Smooth muscle cell (in vitro differentiated cells): ENCODE data around the gene CCDC196. TPM values are rescaled to one million over a fixed set of nuclear protein-coding genes. Genes with fewer than 3 reads are reported as not detected.

Source experiments
- DNase-seq: peaks from one replicate; lab custom pipeline; 2025; ENCODE audit not compliant: unreplicated experiment; lab: John Stamatoyannopoulos, UW
- H2AFZ ChIP-seq: fragments of 200-600 bp; sonication (generic); 2 replicates; pipeline ENCODE4 v1.6.0; 2016; ENCODE audit warnings: antibody characterized with exemption, low read depth, mild to moderate bottlenecking
- H3F3A ChIP-seq: fragments of 200-600 bp; sonication (generic); 2 replicates; pipeline ENCODE4 v1.6.0; 2017; ENCODE audit warnings: antibody characterized with exemption, low read depth
- H3K27ac ChIP-seq: fragments of 200-600 bp; sonication (generic); 2 replicates; pipeline ENCODE4 v1.5.1; 2016; ENCODE audit warnings: low read depth, mild to moderate bottlenecking
- H3K27me3 ChIP-seq: fragments of 200-600 bp; sonication (generic); 2 replicates; pipeline ENCODE4 v1.6.1; 2016; ENCODE audit warnings: low read depth, mild to moderate bottlenecking
- H3K36me3 ChIP-seq: fragments of 200-600 bp; sonication (generic); 2 replicates; pipeline ENCODE4 v1.5.1; 2016; ENCODE audit warnings: low read depth
- H3K4me1 ChIP-seq: fragments of 200-600 bp; sonication (generic); 2 replicates; pipeline ENCODE4 v1.5.1; 2016; ENCODE audit warnings: low read depth
- H3K4me2 ChIP-seq: fragments of 200-600 bp; sonication (generic); 2 replicates; pipeline ENCODE4 v1.6.0; 2016; ENCODE audit warnings: mild to moderate bottlenecking
- H3K4me3 ChIP-seq: fragments of 200-600 bp; sonication (generic); 2 replicates; pipeline ENCODE4 v1.5.1; 2016; ENCODE audit warnings: mild to moderate bottlenecking
- H3K79me2 ChIP-seq: fragments of 200-600 bp; sonication (generic); 2 replicates; pipeline ENCODE4 v1.6.0; 2016; ENCODE audit warnings: low read depth, mild to moderate bottlenecking
- H3K9ac ChIP-seq: fragments of 200-600 bp; sonication (generic); 2 replicates; pipeline ENCODE4 v1.6.0; 2016; ENCODE audit warnings: low read depth
- H3K9me3 ChIP-seq: fragments of 200-600 bp; sonication (generic); replicated peaks from 2 replicates; pipeline ENCODE4 v1.5.1; 2016; ENCODE audit warnings: low read depth
- H4K20me1 ChIP-seq: fragments of 200-600 bp; sonication (generic); 2 replicates; pipeline ENCODE4 v1.6.0; 2016; ENCODE audit warnings: low read depth
- CTCF ChIP-seq: fragments of 200-600 bp; sonication (generic); IDR thresholded peaks from 2 replicates; pipeline ENCODE4 v1.5.1; 2017; ENCODE audit warnings: borderline replicate concordance, mild to moderate bottlenecking, antibody characterized with exemption; ENCODE audit not compliant: insufficient read depth, poor library complexity, severe bottlenecking
- WGBS: methylation state at CpG from one replicate; pipeline ENCODE4 v1.1.7; 2016; ENCODE audit warnings: low lambda C conversion rate; 5-methylcytosine and 5-hydroxymethylcytosine counted together
- polyA plus RNA-seq: library from polyadenylated mRNA; unstranded; fragments of >200 nt; fragmentation: Nextera tagmentation; extraction: Ambion mirVana; gene quantifications from 2 replicates; pipeline ENCODE4 v1.2.1, GENCODE V29; 2016
- total RNA-seq: library from RNA; depleted of rRNA; stranded (reverse); fragments of >200 nt; gene quantifications from 2 replicates; pipeline ENCODE4 v1.2.3, GENCODE V29; 2014

Gene CCDC196
- total and polyA plus RNA-seq, 2 experiments from 2014 or later: not detected

GRCh38 chr14:66464261-66464660 lies 21.9 kb upstream of the CCDC196 start:
- Histone ChIP-seq H3K79me2 (no peaks in the 10 kb centered on the region), H3K9ac (no peak overlapping the region)
- WGBS: 88% methylated on average over 3 of the region's 3 CpGs

GRCh38 chr14:66468778-66469367 lies 17.3 kb upstream of the CCDC196 start:
- Histone ChIP-seq H3K4me1 (no peaks in the 10 kb centered on the region), H3K4me2 (no peak overlapping the region), H3K9me3 (no peaks in the 10 kb centered on the region), H3K4me3 (no peak overlapping the region), H3K36me3 (no peaks in the 10 kb centered on the region), H3K79me2 (no peaks in the 10 kb centered on the region), H3K27me3 (no peaks in the 10 kb centered on the region), H3K9ac (no peak overlapping the region), H3K27ac (no peak overlapping the region), H2AFZ (no peak overlapping the region), H4K20me1 (no peaks in the 10 kb centered on the region), H3F3A (no peaks in the 10 kb centered on the region)
- TF ChIP-seq CTCF: no peak
- WGBS: 85% methylated on average over 2 of the region's 2 CpGs
- no peak for DNase-seq

More at GRCh38 chr14:66464261-66464660, 21.9 kb upstream of the CCDC196 start:
- no peak overlapping the region for H2AFZ ChIP-seq
- no peak overlapping the region for H3K4me2 ChIP-seq
- H3K4me1 ChIP-seq: no peaks in the 10 kb centered on the region
- TF ChIP-seq CTCF: no peak
- H3K27ac ChIP-seq: no peak overlapping the region
- no peaks in the 10 kb centered on the region for H3K27me3 ChIP-seq
- no peaks in the 10 kb centered on the region for H4K20me1 ChIP-seq
- no peak for DNase-seq
- H3K36me3 ChIP-seq: no peaks in the 10 kb centered on the region
- H3K9me3 ChIP-seq: no peaks in the 10 kb centered on the region
- no peaks in the 10 kb centered on the region for H3F3A ChIP-seq
- H3K4me3 ChIP-seq: no peak overlapping the region

- Histone ChIP-seq H3K4me3 (no peak overlapping the region), H3K27me3 (no peaks in the 10 kb centered on the region), H3K79me2 (no peaks in the 10 kb centered on the region), H3K27ac (no peak overlapping the region), H4K20me1 (no peaks in the 10 kb centered on the region), H3K4me2 (no peak overlapping the region), H3K9me3 (no peaks in the 10 kb centered on the region), H3K36me3 (no peaks in the 10 kb centered on the region), H3K9ac (no peak overlapping the region), H3F3A (no peaks in the 10 kb centered on the region), H2AFZ (no peak overlapping the region), H3K4me1 (no peaks in the 10 kb centered on the region)
- no peak for DNase-seq
- WGBS: 84% methylated on average over 4 of the region's 4 CpGs
- TF ChIP-seq CTCF: no peak
Observed at GRCh38 chr14:66471584-66471983, 14.6 kb upstream of the CCDC196 start.

- no peaks in the 10 kb centered on the region for H3K79me2 ChIP-seq
- no peaks in the 10 kb centered on the region for H3K36me3 ChIP-seq
- H3K9ac ChIP-seq: no peak overlapping the region
- H3K27me3 ChIP-seq: no peaks in the 10 kb centered on the region
- DNase-seq: no peak
- no peaks in the 10 kb centered on the region for H3F3A ChIP-seq
- no peak overlapping the region for H3K27ac ChIP-seq
- H3K4me2 ChIP-seq: no peak overlapping the region
- TF ChIP-seq CTCF: no peak
- H3K4me1 ChIP-seq: no peaks in the 10 kb centered on the region
- no peaks in the 10 kb centered on the region for H4K20me1 ChIP-seq
- H3K4me3 ChIP-seq: no peak overlapping the region
- H2AFZ ChIP-seq: no peak overlapping the region
- no peaks in the 10 kb centered on the region for H3K9me3 ChIP-seq
Observed at GRCh38 chr14:66472251-66472650, 13.9 kb upstream of the CCDC196 start.
